Sigmoid colon (tissue), 7 donors: ENCODE measurements around the gene VSTM2L. TPM values are rescaled to one million over a fixed set of nuclear protein-coding genes. Genes with fewer than 3 reads are reported as not detected.
"Not testable (repeated sequence)": the region's sequence is repeated elsewhere in the genome, so short reads cannot be mapped to it uniquely, and the experiment has no call there.

ENCODE experiments used
- DNase-seq: peaks from one replicate; pipeline ENCODE4 v3.0.0-alpha.2; 2019
- H3K27ac ChIP-seq, 4 donors: fragments of 200-600 bp; sonication (generic); one replicate each; pipeline ENCODE4 v1.5.1; 2016 to 2019; ENCODE audit warnings: mild to moderate bottlenecking in 1 of 4
- H3K27me3 ChIP-seq, 3 donors: fragments of 200-600 bp; sonication (generic); one replicate each; pipeline ENCODE4 v1.5.1; 2019; ENCODE audit warnings: mild to moderate bottlenecking in 1 of 3
- H3K36me3 ChIP-seq, 4 donors: fragments of 200-600 bp; sonication (generic); one replicate each; pipeline ENCODE4 v1.5.1; 2016 to 2019
- H3K4me1 ChIP-seq, 4 donors: fragments of 200-600 bp; sonication (generic); one replicate each; pipeline ENCODE4 v1.5.1; 2017 to 2019
- H3K4me3 ChIP-seq, 4 donors: fragments of 200-600 bp; sonication (generic); one replicate each; pipeline ENCODE4 v1.5.1; 2017 to 2019; ENCODE audit warnings: mild to moderate bottlenecking in 2 of 4, moderate library complexity in 1 of 4
- H3K9me3 ChIP-seq, 4 donors: fragments of 200-600 bp in 3 of 4; sonication (generic) in 3 of 4; one replicate each; pipeline versions ENCODE4 v1.5.1 to v1.6.1; 2013 to 2019
- CTCF ChIP-seq, 4 experiments: fragments of 450-650 bp in 3 of 4; fragments of 200-600 bp in 1 of 4; IDR thresholded peaks; one replicate each; pipeline ENCODE4 v1.5.1; 2016 to 2019; ENCODE audit warnings: antibody characterized with exemption in 4 of 4, mild to moderate bottlenecking in 3 of 4, moderate library complexity in 2 of 4
- EP300 ChIP-seq, 4 donors: sonication (generic); formaldehyde crosslinking; IDR thresholded peaks; one replicate each; pipeline ENCODE4 v1.6.1; 2017; ENCODE audit warnings: antibody characterized with exemption in 4 of 4
- POLR2A ChIP-seq, 2 donors: fragments of 450-650 bp; IDR thresholded peaks; one replicate each; pipeline ENCODE4 v1.6.1; 2016; ENCODE audit warnings: antibody characterized with exemption in 2 of 2, mild to moderate bottlenecking in 2 of 2, moderate library complexity in 2 of 2
- POLR2AphosphoS5 ChIP-seq, 4 donors: sonication (generic); formaldehyde crosslinking; IDR thresholded peaks; one replicate each; pipeline ENCODE4 v1.6.1; 2017; ENCODE audit warnings: antibody characterized with exemption in 4 of 4
- WGBS, 2 donors: extraction: QIAGEN DNeasy Blood & Tissue Kit; methylation state at CpG; one replicate each; pipeline ENCODE4 v1.1.7; 2013; 5-methylcytosine and 5-hydroxymethylcytosine counted together
- intact Hi-C: fragments of 100-400 bp; cut with DNase I; formaldehyde crosslinking; loops from one replicate; pipeline ENCODE4 v1.15.1; 2023
- polyA plus RNA-seq, 3 donors: library from polyadenylated mRNA; stranded (reverse); fragments of 200-250 nt; gene quantifications; one replicate each; pipeline ENCODE4 v1.2.3, GENCODE V29; 2013
- total RNA-seq, 4 donors: library from RNA; depleted of rRNA; stranded (reverse); fragments of >200 nt; gene quantifications; one replicate each; pipeline ENCODE4 v1.1.0, GENCODE V29; 2016
- donor health status: healthy with polysubstance abuse.
- donor health status: Bipolar disorder and iron deficiency.
- donor health status: healthy.

The VSTM2L gene
- total and polyA plus RNA-seq, 7 donors, result 1.5 to 3.4 (median 2.5) TPM; not detected in 2

GRCh38 chr20:37956107-37956585 lies 53.2 kb downstream of the VSTM2L start:
- Histone ChIP-seq H3K9me3 (peaks cover 0 to 6% (median 1%) of the 10 kb centered on the region in 4 donors), H3K27me3 (no peaks in the 10 kb centered on the region), H3K4me3 (no peak overlapping the region), H3K36me3 (no peaks in the 10 kb centered on the region), H3K27ac (no peak overlapping the region), H3K4me1 (no peaks in the 10 kb centered on the region)
- WGBS, 2 donors, result 20 to 40% methylated on average over 3 of the region's 3 CpGs
- DNase-seq, result no peak
- intact Hi-C loops, result no loop called here
- TF ChIP-seq POLR2AphosphoS5 (IDR thresholded peaks at IDR 0.05) (no peak), POLR2A (IDR thresholded peaks at IDR 0.05) (no peak), EP300 (IDR thresholded peaks at IDR 0.05) (no peak), CTCF (IDR thresholded peaks at IDR 0.05) (no peak)

- TF ChIP-seq EP300 (IDR thresholded peaks at IDR 0.05), result no peak
- TF ChIP-seq POLR2AphosphoS5 (IDR thresholded peaks at IDR 0.05), result no peak
- TF ChIP-seq CTCF (IDR thresholded peaks at IDR 0.05), result no peak
- TF ChIP-seq POLR2A (IDR thresholded peaks at IDR 0.05), result no peak
- peaks cover 0 to 6% (median 1%) of the 10 kb centered on the region in 4 donors for H3K9me3 ChIP-seq
- no peaks in the 10 kb centered on the region for H3K4me1 ChIP-seq
- H3K36me3 ChIP-seq, result no peaks in the 10 kb centered on the region
- H3K4me3 ChIP-seq, result no peak overlapping the region
- no peak overlapping the region for H3K27ac ChIP-seq
- intact Hi-C loops, result no loop called here
- DNase-seq, result no peak
- 72 to 85% methylated on average over 2 of the region's 2 CpGs for WGBS, 2 donors
- H3K27me3 ChIP-seq, result no peaks in the 10 kb centered on the region
These were observed 56.1 kb downstream of the VSTM2L start for GRCh38 chr20:37958856-37959520.

- intact Hi-C loops, result no loop called here
- no peaks in the 10 kb centered on the region for H3K36me3 ChIP-seq
- no peaks in the 10 kb centered on the region for H3K27me3 ChIP-seq
- WGBS, 2 donors, result 73 to 84% methylated on average over 1 of the region's 1 CpG
- no peak for TF ChIP-seq EP300 (IDR thresholded peaks at IDR 0.05)
- no peak for TF ChIP-seq POLR2AphosphoS5 (IDR thresholded peaks at IDR 0.05)
- TF ChIP-seq POLR2A (IDR thresholded peaks at IDR 0.05), result no peak
- TF ChIP-seq CTCF (IDR thresholded peaks at IDR 0.05), result no peak
- H3K27ac ChIP-seq, result no peak overlapping the region
- H3K4me1 ChIP-seq, result no peaks in the 10 kb centered on the region
- DNase-seq, result no peak
- H3K4me3 ChIP-seq, result no peak overlapping the region
- H3K9me3 ChIP-seq, result peaks cover 0 to 6% (median 1%) of the 10 kb centered on the region in 4 donors
These were observed 58.1 kb downstream of the VSTM2L start for GRCh38 chr20:37961066-37961465.

- H3K9me3 ChIP-seq, intact Hi-C loops, H3K27me3 ChIP-seq, H3K27ac ChIP-seq, DNase-seq, H3K36me3 ChIP-seq, H3K4me3 ChIP-seq, H3K4me1 ChIP-seq: not testable (repeated sequence)
- 99% methylated on average over 2 of the region's 2 CpGs for WGBS, 2 donors
These were observed 60.6 kb downstream of the VSTM2L start for GRCh38 chr20:37963483-37963882.

- Histone ChIP-seq H3K27ac (no peak overlapping the region), H3K27me3 (no peaks in the 10 kb centered on the region), H3K4me1 (no peaks in the 10 kb centered on the region), H3K9me3 (no peaks in the 10 kb centered on the region), H3K4me3 (no peak overlapping the region), H3K36me3 (no peaks in the 10 kb centered on the region)
- intact Hi-C loops, result no loop called here
- no peak for TF ChIP-seq EP300 (IDR thresholded peaks at IDR 0.05)
- no peak for TF ChIP-seq POLR2AphosphoS5 (IDR thresholded peaks at IDR 0.05)
- TF ChIP-seq POLR2A (IDR thresholded peaks at IDR 0.05), result no peak
- TF ChIP-seq CTCF (IDR thresholded peaks at IDR 0.05), result no peak
- no peak for DNase-seq
- 80 to 89% methylated on average over 6 of the region's 6 CpGs for WGBS, 2 donors
These were observed 66.0 kb downstream of the VSTM2L start for GRCh38 chr20:37968841-37969401.
